ENCODE results near the gene HPD. TPM values are rescaled to one million over a fixed set of nuclear protein-coding genes. Genes with fewer than 3 reads are reported as not detected.

HPD gene
- total RNA-seq, 6 experiments from 2014 or later: 0.14 to 0.25 (median 0.21) TPM; not detected in 2

GRCh38 chr12:121839106-121839992 is 19.3 kb downstream of the HPD start:
- TF ChIP-seq, protein P1, sequence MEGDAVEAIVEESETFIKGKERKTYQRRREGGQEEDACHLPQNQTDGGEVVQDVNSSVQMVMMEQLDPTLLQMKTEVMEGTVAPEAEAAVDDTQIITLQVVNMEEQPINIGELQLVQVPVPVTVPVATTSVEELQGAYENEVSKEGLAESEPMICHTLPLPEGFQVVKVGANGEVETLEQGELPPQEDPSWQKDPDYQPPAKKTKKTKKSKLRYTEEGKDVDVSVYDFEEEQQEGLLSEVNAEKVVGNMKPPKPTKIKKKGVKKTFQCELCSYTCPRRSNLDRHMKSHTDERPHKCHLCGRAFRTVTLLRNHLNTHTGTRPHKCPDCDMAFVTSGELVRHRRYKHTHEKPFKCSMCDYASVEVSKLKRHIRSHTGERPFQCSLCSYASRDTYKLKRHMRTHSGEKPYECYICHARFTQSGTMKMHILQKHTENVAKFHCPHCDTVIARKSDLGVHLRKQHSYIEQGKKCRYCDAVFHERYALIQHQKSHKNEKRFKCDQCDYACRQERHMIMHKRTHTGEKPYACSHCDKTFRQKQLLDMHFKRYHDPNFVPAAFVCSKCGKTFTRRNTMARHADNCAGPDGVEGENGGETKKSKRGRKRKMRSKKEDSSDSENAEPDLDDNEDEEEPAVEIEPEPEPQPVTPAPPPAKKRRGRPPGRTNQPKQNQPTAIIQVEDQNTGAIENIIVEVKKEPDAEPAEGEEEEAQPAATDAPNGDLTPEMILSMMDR (IDR thresholded peaks at IDR 0.05): peak; percentile 61
- peak overlapping the region; percentile 72 for H3K27ac Mint-ChIP-seq
- no peaks in the 10 kb centered on the region for H3K36me3 Mint-ChIP-seq (ENCODE audit: low read depth)
- DNase-seq: peak; percentile 96
- peaks cover 18% of the 10 kb centered on the region for H3K4me1 Mint-ChIP-seq (ENCODE audit: low read depth)
- no peaks in the 10 kb centered on the region for H3K27me3 Mint-ChIP-seq (ENCODE audit: insufficient read depth)
- H3K4me3 Mint-ChIP-seq: peak overlapping the region; percentile 95
- H3K9me3 Mint-ChIP-seq: no peaks in the 10 kb centered on the region

GRCh38 chr12:121838126-121838525 is 20.5 kb downstream of the HPD start:
- H3K27ac Mint-ChIP-seq: no peak overlapping the region
- H3K27me3 Mint-ChIP-seq (ENCODE audit: insufficient read depth): no peaks in the 10 kb centered on the region
- no peaks in the 10 kb centered on the region for H3K36me3 Mint-ChIP-seq (ENCODE audit: low read depth)
- TF ChIP-seq, protein P1 (IDR thresholded peaks at IDR 0.05): no peak
- H3K4me1 Mint-ChIP-seq (ENCODE audit: low read depth): peaks cover 11% of the 10 kb centered on the region
- no peak for DNase-seq
- H3K9me3 Mint-ChIP-seq: no peaks in the 10 kb centered on the region
- H3K4me3 Mint-ChIP-seq: no peak overlapping the region

GRCh38 chr12:121837680-121838079 is 21.0 kb downstream of the HPD start:
- no peak overlapping the region for H3K27ac Mint-ChIP-seq
- no peaks in the 10 kb centered on the region for H3K27me3 Mint-ChIP-seq (ENCODE audit: insufficient read depth)
- H3K36me3 Mint-ChIP-seq (ENCODE audit: low read depth): peaks cover under 1% of the 10 kb centered on the region; the same call in 1 of the 2 replicates
- no peak for DNase-seq
- H3K4me3 Mint-ChIP-seq: no peak overlapping the region
- H3K4me1 Mint-ChIP-seq (ENCODE audit: low read depth): peaks cover 9% of the 10 kb centered on the region
- TF ChIP-seq, protein P1 (IDR thresholded peaks at IDR 0.05): no peak
- H3K9me3 Mint-ChIP-seq: no peaks in the 10 kb centered on the region

DNA sequence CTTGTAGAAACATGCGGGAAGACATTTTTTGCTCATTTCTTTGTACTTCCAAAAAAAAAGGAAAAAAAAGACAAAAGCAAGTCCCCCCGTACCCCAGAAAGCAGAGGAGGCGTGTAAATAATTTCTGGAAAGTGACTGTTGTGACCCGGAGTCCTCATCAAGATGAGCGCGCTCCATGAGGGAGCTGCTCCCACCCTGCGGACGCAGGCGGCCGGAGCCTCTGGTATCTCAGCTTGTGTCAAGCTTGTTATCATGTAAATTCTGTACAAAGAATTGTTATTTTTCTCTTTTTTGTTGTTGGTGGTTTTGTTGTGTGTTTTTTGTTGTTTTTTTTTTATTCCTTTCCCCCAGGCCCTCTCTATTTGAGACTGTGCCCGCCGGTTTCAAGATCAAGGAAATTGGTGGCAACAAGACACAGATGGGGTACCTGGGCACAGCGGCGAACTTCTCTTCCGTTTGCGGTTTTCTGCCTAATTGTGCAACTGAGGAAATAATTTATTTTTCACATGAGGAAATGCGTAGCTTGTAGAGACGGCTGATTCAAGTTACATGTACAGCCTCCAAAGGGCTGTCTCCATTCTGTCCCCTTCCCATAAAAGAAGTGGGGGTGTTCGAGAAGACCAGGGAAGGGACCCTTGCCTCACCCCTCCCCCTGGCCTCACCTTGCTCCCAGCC is 27.0 kb downstream of the HPD start:
- Mint-ChIP-seq H3K27ac (no peak overlapping the region; the same call in none of the 2 replicates), H3K4me3 (no peak overlapping the region), H3K4me1 (ENCODE audit: low read depth) (no peaks in the 10 kb centered on the region), H3K27me3 (ENCODE audit: insufficient read depth) (peaks cover 9% of the 10 kb centered on the region), H3K9me3 (no peaks in the 10 kb centered on the region), H3K36me3 (ENCODE audit: low read depth) (peaks cover 31% of the 10 kb centered on the region)
- TF ChIP-seq, protein P1 (IDR thresholded peaks at IDR 0.05): no peak
- no peak for DNase-seq

DNA sequence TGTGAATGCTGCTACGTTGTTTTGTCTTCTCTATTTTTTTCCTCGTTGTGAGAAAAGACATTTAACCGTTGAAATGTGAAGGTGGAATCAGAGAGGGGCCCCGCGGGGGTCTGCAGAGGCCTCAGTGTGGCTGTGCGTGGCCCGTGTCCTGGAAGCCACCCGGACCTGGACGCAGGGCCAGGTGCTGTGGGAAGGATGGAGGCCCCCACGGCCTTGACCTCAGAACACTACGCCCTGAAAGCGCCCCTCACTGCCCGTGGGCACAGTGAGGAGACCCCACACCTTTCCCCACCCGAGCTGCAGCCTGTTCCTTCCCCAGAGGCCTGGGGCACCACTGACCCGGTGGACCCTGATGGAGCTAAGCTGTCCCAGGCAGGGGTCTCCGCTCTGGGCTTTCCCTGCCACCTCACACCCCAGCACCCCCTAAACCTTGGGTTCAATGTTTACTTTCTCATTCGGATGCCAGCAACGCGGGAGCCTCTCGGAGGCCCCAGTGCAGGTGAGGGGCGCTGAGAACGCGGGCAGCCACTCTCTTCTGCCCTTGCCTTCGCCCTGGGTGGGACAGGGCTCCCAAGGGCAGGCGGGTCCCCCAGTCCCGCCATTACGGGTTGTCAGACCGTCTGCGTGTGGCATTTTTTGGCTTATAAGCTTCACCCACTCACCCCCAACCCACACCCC is 27.9 kb downstream of the HPD start:
- peaks cover 38% of the 10 kb centered on the region for H3K36me3 Mint-ChIP-seq (ENCODE audit: low read depth)
- peaks cover 9% of the 10 kb centered on the region for H3K27me3 Mint-ChIP-seq (ENCODE audit: insufficient read depth)
- H3K4me1 Mint-ChIP-seq (ENCODE audit: low read depth): no peaks in the 10 kb centered on the region
- H3K4me3 Mint-ChIP-seq: no peak overlapping the region
- H3K27ac Mint-ChIP-seq: peak overlapping the region; percentile 61; the same call in 1 of the 2 replicates
- H3K9me3 Mint-ChIP-seq: no peaks in the 10 kb centered on the region
- TF ChIP-seq, protein P1 (IDR thresholded peaks at IDR 0.05): no peak
- no peak for DNase-seq
